ENCODE measurements around the gene ATP23. TPM values are rescaled to one million over a fixed set of nuclear protein-coding genes. Genes with fewer than 3 reads are reported as not detected.

Gene ATP23
- total and polyA plus RNA-seq, 2 donors (not counting 3 experiments of a cell fraction or from before 2014, with no cell fraction given) = 5.9 to 9.0 TPM

GRCh38 chr12:57984629-57985151 is 43.3 kb downstream of the ATP23 start:
- intact Hi-C loops (cut with micrococcal nuclease) = loop anchor here (10.0 kb wide), 1 partner anchor 890 kb away; no protein-coding TSS in a partner anchor
- no TSS peak for BruUV-seq (replicated peaks)

More at GRCh38 chr12:57984629-57985151, 43.3 kb downstream of the ATP23 start:
- H3K9ac ChIP-seq (replicated peaks; ENCODE audit: extremely low read depth, insufficient read depth, low read length) = no peak overlapping the region
- no peaks in the 10 kb centered on the region for H3K9me3 ChIP-seq (replicated peaks; ENCODE audit: control insufficient read depth, insufficient read depth, low read length)
- no peak for DNase-seq (ENCODE audit: low read depth, low spot score)
- H4K20me1 ChIP-seq (replicated peaks; ENCODE audit: control insufficient read depth, extremely low read depth, insufficient read depth, low read length) = no peaks in the 10 kb centered on the region
- no peak for TF ChIP-seq CTCF (IDR thresholded peaks at IDR 0.05; ENCODE audit: extremely low read depth in 1 of 2, insufficient read depth in 1 of 2, low read depth in 1 of 2, low read length in 2 of 2)
- no peak for TF ChIP-seq JUN (IDR thresholded peaks at IDR 0.05; ENCODE audit: borderline replicate concordance, insufficient read depth, insufficient read length, low read depth)
- TF ChIP-seq GATA2 (IDR thresholded peaks at IDR 0.05; ENCODE audit: insufficient read depth, insufficient read length, low read depth, low read length) = no peak
- TF ChIP-seq POLR2A (IDR thresholded peaks at IDR 0.05; ENCODE audit: low read depth, low read length) = no peak
- no peak for TF ChIP-seq POLR2AphosphoS5 (IDR thresholded peaks at IDR 0.05; ENCODE audit: insufficient read depth, low read depth, low read length)
- TF ChIP-seq EZH2 (IDR thresholded peaks at IDR 0.05; ENCODE audit: borderline replicate concordance, low read depth, low read length, severe bottlenecking) = no peak
- no peak for TF ChIP-seq MAX (IDR thresholded peaks at IDR 0.05; ENCODE audit: insufficient read depth, insufficient read length)
- TF ChIP-seq FOS (IDR thresholded peaks at IDR 0.05; ENCODE audit: borderline replicate concordance, insufficient read depth, low read length) = no peak
- TF ChIP-seq MYC (IDR thresholded peaks at IDR 0.05; ENCODE audit: low read depth, low read length) = no peak
- dilution Hi-C loops (cut with MboI; ENCODE audit: extremely low pct_ligation_motif_present, low sequenced_read_pairs) = no loop called here
- H3K4me1 ChIP-seq (ENCODE audit: control insufficient read depth, extremely low read depth, insufficient read depth, low read length) = no peaks in the 10 kb centered on the region
- no peak overlapping the region for H2AFZ ChIP-seq (ENCODE audit: low read depth, low read length)
- H3K79me2 ChIP-seq (ENCODE audit: control insufficient read depth, insufficient read depth, low read length) = no peaks in the 10 kb centered on the region
- no peaks in the 10 kb centered on the region for H3K36me3 ChIP-seq (ENCODE audit: control insufficient read depth in 2 of 2, extremely low read depth in 1 of 2, insufficient read depth in 2 of 2, low read length in 2 of 2)
- H3K4me2 ChIP-seq (ENCODE audit: insufficient read depth, low read length) = no peak overlapping the region
- ChIA-PET CTCF (interaction anchor here (2.4 to 2.6 kb wide), 2 partner anchors 460 to 1180 kb away, joined by 49 to 53 read pairs; no protein-coding TSS in a partner anchor), POLR2A (no interaction called here)
- FAIRE-seq = no peak
- no peak overlapping the region for H3K27ac ChIP-seq (ENCODE audit: insufficient read depth, low read depth, low read length)
- H3K4me3 ChIP-seq (replicated peaks in 1 of 3; ENCODE audit: insufficient read depth in 1 of 3, low read depth in 1 of 3, low read length in 3 of 3) = no peak overlapping the region
- H3K27me3 ChIP-seq (ENCODE audit: control insufficient read depth in 2 of 2, insufficient read depth in 2 of 2, low read length in 2 of 2) = peaks cover 2 to 3% of the 10 kb centered on the region in 2 experiments
- no peaks in the 10 kb centered on the region for H3K9me1 ChIP-seq (replicated peaks; ENCODE audit: control insufficient read depth, extremely low read depth, insufficient read depth, low read length)

All from endothelial cell of umbilical vein (primary cell).